ENCODE results near the gene EFS.
A peak's percentile ranks its signal among the peaks of the same experiment; 100 is the strongest.

The EFS gene

DNA sequence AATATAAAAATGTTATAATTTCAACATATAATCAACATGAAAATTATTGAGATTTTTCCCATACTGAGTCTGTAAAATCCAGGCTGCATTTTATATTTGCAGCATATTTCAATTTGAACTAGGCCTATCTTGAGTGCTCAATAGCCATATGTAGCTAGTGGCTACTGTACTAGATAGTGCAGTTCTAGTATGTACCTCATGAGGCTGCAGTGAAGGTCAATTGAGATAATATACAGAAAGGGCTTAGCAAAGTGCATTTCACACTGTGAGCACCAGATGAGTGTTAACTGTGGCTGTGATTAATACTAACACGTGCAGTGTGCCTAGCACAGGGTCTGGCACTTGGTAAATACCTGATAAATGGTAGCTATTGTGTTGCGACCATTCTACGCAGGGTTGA, 6.9 kb downstream of the EFS start:
- DNase-seq (ENCODE audit: low spot score), result no peak

DNA sequence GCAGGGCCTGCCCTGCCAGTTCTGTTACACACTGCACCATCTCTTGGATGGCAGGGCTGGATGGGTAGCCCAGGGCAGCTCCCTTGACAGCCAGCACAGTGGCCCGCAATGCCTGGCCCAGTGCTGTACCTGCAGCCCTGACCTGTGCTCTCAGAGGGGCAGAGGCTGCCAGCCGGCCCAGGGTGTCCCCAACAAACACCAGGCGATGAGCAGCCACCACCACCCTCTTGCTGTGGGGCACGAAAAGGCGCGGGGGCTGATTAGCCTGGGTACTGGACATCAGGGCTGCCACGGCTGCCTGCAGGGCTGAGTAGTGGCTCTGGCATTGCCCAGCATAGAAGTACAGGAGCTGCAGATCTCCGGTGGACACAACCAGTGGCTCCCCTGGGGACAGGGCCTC, 7.7 kb downstream of the EFS start:
- no peak for DNase-seq (ENCODE audit: low spot score)

DNA sequence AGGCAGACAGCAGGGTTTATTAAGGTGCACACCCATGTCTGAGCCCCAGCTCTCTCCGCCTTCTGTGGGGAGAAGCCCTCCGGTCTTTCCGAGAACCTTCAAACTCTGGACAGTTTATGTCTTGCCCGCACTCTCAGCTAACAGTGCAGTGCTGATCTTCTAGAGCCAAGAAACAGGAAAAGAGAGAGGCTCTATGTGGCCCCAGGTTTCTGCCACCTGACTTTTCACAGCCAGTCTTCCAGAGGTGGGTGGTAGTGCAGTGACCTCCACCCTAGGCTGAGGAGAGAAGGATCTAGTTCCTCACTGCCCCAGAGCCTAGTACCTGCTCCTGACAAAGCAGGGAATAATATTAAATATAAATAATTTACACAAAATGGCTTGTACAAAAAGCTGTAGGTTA, 8.3 kb downstream of the EFS start:
- no peak for DNase-seq (ENCODE audit: low spot score)

GRCh38 chr14:23355871-23356435, 9.0 kb downstream of the EFS start:
- no peak for DNase-seq (ENCODE audit: low spot score)

DNA sequence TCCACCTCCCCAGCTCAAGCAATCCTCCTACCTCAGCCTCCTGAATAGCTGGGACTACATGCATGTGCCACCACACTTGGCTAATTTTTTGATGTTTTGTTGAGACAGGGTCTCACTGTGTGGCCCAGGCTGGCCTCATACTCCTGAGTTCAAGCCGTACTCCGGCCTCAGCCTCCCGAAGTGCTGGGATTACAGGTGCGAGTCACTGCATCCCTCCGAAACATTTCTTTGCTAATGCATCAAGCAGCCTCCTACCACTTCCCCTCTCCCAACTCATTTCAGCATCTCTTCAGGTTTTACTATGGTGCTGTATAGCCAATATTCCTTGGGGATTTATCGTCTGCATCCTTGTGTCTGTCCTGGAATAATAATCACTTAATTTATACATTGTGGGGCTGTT, 10.0 kb downstream of the EFS start:
- no peak for DNase-seq (ENCODE audit: low spot score)

- DNase-seq (ENCODE audit: low spot score), result no peak
Observed at GRCh38 chr14:23353433-23353780, 11.6 kb downstream of the EFS start.

DNA sequence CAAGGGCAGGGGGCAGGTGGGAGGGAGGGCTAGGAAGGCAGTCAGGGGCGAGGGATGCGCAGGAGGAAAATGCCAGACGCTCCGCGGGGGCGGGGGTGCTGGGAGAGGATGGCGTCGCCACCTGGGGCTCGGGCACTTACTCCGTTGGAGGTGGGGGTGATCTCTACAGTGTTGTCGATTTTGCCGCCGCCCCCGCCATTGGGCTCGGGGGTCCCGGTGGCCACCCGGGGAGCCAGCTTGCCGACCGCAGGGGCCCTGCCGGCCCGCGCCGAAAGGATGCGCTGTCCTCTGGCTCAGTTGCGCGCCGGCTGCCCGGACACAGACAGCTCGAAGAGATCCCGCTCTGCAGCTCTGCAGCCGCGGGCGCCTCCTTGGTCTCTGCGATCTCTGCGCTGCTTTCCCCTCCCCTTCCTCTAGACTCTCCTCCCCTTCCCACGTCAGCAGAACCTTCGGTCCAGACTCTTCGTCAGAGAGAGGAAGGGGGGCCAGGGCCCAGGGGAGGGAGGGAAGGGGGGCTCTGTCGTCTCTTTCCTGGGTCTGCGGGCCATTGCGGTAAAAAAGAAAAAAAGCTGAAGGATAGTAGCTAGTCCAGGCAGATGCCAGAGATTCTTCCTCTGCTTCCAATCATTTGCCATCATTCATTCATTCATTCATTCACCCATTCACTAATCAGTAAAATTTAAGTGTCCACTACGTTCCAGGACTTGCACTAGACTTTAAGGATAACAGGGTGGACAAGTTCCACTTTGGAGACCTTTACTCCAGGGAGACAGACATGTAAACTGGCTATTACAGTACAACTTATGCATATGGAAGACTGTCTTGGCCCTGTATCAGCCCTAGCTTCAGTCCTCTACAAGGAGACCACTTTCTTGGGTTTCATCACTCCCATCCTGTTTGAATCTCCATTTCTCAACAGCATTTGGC, 12.2 kb downstream of the EFS start, which contains the start of gene SLC22A17:
SLC22A17 (minus strand) TSS at position 382 of the 927 bp plus-strand sequence.
- peak; percentile 64 for DNase-seq (ENCODE audit: low spot score)

GRCh38 chr14:23351681-23352505, 13.1 kb downstream of the EFS start:
- no peak for DNase-seq (ENCODE audit: low spot score)

GRCh38 chr14:23349156-23349845, 15.7 kb downstream of the EFS start:
- DNase-seq (ENCODE audit: low spot score), result no peak

DNA sequence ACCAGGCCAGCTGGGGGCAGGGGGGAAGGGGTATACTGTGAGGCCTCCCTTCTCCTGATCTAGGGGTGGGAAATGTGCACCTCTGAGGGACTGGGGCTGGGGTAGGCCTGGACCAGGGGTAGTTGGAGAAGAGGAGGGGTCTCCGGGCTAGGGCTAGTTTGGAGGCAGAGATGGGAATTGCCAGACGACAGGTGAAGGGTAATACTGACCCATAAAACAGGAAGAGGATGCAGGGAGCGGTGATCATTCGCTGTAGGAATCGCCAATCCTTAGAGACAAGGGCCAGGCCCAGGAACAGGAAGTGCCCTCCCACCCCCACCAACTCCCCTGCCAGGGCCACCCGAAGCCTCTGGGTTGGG, 16.7 kb downstream of the EFS start:
- no peak for DNase-seq (ENCODE audit: low spot score)

- DNase-seq (ENCODE audit: low spot score), result no peak
Observed at GRCh38 chr14:23347406-23348296, 17.3 kb downstream of the EFS start.

DNA sequence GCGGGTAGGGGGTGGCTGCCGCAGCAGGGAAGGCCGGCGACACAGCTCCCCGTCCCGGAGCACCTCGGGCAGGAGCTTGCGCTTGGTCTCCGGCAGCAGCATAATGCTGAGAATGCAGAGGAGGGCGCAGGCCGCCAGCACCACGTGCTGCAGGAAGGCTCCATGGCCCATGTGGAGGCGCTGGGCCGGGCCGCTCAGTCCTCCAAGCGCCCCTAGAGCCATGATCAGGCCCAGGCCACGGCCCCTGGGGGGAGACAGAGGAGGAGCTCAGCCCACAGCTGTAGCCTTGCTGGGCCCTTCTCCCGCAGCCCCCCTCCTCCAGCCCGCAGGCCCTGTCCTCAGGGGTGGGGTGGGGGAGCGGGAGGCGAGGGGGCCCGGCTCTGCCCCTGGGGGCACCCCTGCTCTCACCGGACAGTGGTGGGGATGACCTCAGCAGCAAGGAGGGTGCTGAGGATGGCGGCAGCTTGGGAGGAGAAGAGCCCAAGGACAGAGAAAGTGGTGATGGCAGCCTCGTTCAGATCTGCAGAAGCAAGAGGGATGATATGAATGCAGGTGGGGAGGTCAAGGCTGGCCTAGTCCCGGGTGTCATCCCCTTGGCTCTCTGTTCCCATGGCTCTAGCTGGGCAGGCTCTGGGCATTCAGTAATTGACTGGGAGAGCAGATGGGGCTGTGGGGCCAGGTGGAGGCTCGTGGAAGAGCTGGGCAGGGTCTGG, 18.1 kb downstream of the EFS start:
- no peak for DNase-seq (ENCODE audit: low spot score)

DNA sequence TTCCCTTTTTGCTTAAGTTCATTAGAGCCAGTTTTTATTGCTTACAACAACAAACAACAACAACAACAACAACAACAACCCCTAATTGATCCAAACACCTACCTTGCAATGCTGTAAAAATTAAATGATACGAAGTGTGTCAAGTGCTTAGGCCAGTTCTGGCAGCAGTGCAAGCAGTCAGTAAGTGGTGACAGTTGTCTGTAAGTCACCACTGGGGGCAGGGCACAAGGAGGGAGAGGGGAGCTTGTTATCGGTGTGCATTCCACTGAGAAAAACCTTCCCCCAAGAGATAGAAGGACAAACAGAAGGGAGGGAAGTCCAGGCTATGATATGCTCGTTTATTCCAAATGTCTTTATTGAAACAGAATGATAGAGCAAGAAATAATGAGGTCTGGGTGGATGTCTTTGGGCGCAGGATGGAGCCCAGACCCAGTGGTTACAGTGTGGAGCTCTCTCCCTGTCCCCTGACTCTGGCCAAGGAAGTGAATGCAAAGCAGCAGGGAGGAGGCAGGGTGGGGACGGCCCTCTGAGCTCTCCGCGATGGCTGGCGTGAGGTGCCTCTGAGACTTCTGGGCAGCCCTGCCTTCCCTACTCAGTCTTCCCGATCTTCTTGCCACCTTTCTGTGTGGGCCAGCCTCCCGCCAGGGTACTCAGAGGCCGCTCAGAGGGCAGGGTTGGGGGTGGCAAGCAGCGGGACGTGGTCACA, 18.8 kb downstream of the EFS start:
- DNase-seq (ENCODE audit: low spot score), result no peak

GRCh38 chr14:23344481-23344880, 20.5 kb downstream of the EFS start:
- no peak for DNase-seq (ENCODE audit: low spot score)

DNA sequence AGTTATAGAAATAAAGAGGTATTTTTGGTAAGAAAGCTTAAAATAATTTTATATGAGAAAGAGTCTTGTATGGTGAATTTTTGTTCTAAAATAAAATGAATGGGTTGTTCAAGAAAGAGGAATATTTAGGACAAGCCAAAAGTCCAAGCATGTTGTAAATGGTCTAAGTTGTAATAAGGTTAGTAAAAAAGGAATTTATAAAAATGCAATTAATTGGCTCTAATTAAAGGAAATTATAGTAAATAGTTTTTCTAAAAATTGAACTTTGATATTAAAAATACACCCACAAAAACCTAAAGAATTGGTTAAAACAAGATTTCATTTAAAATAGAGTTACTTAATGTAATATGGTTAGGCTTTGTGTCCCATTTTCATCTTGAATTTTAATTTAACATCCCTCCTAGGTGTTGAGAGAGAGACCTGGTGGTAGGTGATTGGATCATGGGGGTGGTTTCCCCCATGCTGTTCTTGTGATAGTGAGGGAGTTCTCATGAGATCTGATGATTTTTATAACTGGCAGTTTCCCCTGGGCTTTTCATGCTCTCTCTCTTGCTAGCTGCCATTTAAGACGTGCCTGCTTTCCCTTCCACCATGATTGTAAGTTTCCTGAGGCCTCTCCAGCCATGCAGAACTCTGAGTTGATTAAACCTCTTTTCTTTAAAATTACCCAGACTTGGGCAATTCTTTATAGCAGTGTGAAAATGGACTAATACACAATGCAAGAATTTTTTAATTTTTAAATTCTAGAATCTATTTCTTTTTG, 25.3 kb downstream of the EFS start:
- no peak for DNase-seq (ENCODE audit: low spot score)

DNA sequence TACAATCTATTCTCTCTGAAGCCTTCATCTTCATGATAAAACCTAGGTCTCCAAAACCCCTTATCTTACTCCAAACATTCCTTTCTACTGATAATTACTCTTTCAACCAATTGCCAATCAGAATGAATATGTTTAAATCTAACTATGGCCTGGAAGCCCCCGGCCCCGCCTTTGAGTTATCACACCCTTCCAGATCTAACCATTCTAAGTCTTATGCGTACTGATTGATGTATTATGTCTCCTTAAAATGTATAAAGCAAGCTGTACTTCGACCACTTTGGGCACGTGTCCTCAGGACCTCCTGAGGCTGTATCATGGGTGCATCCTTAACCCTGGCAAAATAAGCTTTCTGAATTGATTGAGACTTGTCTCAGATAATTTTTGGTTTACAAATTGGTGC, 29.3 kb downstream of the EFS start:
- no peak for DNase-seq (ENCODE audit: low spot score)

DNA sequence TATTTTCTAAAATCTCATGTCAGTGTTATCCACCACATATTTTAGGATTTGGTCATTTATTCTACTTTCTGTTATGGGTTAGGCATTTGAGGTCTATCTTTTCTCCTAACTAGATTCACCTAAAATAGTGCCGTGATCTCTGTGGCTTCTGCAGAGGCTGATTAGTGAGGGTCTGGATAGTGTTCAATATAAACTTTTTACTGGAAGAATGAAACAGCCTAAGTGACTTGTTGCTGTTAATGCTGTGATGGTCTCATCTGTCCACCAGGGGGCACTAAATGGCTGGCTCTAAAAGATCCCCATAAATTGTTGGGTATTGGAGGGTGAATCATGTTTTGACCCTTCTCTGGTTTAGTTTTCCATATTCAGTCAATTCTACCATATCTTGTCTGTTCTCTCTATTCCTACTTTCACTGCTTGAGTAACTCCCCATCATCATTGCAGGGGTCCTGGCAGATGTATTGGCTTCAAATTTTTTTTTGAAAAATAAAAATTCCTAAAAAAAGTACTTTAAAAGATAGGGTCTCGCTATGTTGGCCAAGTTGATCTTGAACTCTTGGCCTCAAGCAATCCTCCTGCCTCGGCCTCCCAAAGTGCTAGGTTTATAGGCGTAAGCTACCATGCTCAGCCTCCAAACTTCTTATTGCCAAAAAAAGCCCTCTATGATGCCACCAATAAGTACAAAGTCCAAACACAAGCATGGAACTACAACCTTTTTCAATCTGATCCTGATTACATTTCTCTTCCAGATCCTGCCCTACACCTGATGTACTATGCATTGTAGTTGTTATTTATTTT, 36.8 kb downstream of the EFS start:
- DNase-seq (ENCODE audit: low spot score), result peak; percentile 71
